HEK293 (cell line): ENCODE data around the gene AUH.

Source experiments
- ZNF513 ChIP-seq: fragments of 450-650 bp; IDR thresholded peaks from 2 replicates; pipeline ENCODE4 v1.5.1; 2018; ENCODE audit warnings: missing biosample characterization, missing genetic modification characterization
- ZNF776 ChIP-seq: fragments of 450-650 bp; formaldehyde crosslinking; IDR thresholded peaks from 2 replicates; pipeline ENCODE4 v1.5.0; 2017; ENCODE audit warnings: missing biosample characterization, missing genetic modification characterization, borderline replicate concordance
- TF ChIP-seq, protein P1 (sequence below): fragments of 450-650 bp; formaldehyde crosslinking; IDR thresholded peaks from 2 replicates; pipeline ENCODE4 v1.5.1; 2016; ENCODE audit warnings: missing biosample characterization, missing genetic modification characterization

DNA sequence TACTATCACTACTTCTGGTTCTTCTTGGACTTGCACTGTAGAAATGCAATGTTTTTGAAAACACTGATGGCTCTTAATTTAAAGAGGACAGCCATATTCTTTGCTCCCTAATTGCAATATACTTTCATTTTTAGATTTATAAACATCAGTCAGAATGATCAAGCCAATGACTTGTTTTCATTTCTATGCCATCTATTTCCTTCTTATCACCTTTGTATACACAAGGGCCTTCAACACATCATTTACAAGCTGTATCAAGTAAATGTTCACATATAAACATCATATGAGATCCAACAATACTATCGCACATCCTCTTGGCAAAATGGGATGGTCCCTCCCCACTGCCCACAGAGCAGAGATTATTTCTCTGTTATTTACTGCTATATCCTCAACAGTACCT is 24.9 kb downstream of the AUH start:
- no peak for TF ChIP-seq ZNF513 (tag by site-specific recombination)
- TF ChIP-seq, protein P1, sequence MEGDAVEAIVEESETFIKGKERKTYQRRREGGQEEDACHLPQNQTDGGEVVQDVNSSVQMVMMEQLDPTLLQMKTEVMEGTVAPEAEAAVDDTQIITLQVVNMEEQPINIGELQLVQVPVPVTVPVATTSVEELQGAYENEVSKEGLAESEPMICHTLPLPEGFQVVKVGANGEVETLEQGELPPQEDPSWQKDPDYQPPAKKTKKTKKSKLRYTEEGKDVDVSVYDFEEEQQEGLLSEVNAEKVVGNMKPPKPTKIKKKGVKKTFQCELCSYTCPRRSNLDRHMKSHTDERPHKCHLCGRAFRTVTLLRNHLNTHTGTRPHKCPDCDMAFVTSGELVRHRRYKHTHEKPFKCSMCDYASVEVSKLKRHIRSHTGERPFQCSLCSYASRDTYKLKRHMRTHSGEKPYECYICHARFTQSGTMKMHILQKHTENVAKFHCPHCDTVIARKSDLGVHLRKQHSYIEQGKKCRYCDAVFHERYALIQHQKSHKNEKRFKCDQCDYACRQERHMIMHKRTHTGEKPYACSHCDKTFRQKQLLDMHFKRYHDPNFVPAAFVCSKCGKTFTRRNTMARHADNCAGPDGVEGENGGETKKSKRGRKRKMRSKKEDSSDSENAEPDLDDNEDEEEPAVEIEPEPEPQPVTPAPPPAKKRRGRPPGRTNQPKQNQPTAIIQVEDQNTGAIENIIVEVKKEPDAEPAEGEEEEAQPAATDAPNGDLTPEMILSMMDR: no peak
- TF ChIP-seq ZNF776 (tag by site-specific recombination): no peak
